HG02884 (cell line): ENCODE results near the gene SNX33.

Source experiments
- ATAC-seq: cut with Tn5 transposase; IDR thresholded peaks from one replicate; pipeline ENCODE4 v1.9.1; 2021; ENCODE audit warnings: mild to moderate bottlenecking, moderate library complexity; ENCODE audit not compliant: unreplicated experiment

The SNX33 gene

DNA sequence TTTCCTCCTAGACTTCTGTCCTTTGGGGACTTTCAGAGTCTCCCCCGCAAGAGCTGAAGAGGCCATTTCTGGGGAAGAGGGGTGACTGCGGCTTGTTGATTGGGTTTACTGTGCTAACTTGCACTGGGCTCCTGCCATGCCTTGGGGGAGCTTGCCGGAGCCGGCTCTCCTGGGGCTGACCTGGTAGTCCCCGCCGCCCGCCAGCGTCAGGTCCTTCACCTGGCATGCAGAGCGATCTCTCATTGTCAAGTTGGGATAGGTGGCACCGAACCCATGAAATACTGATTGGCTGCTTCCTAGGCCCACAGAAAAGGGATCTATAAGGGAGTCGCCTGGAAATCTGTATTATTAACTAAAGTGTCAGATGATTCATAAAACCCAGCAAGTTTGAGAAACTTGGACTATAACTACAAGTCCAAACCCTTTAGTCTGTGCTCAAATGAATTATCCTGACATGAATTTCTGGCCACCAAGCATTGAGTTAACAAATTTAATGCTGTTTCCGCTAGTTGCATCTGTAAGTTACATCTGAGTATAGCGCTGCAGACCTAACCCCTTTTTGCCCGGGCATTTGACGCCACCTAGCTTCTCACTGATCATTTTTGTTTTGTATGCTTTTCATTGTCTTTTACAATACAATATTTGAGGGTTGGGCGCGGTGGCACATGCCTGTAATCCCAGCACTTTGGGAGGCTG lies 7.1 kb upstream of the SNX33 start:
- ATAC-seq: peak; percentile 23

DNA sequence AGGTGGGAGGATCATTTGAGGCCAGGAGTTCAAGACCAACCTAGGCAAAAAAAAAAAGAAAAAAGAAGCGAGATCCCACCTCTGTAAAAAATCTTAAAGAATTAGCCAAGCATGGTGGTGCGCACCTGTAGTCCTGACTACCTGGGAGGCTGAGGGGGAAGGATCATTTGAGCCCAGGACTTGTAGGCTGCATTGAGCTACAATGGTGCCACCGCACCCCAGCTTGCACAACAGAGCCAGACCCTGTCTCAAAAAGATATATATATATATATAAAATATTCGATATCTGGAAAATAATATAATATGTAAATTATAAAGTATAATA lies 6.6 kb upstream of the SNX33 start:
- no peak for ATAC-seq

GRCh38 chr15:75641603-75642002 lies 6.1 kb upstream of the SNX33 start:
- ATAC-seq: no peak

DNA sequence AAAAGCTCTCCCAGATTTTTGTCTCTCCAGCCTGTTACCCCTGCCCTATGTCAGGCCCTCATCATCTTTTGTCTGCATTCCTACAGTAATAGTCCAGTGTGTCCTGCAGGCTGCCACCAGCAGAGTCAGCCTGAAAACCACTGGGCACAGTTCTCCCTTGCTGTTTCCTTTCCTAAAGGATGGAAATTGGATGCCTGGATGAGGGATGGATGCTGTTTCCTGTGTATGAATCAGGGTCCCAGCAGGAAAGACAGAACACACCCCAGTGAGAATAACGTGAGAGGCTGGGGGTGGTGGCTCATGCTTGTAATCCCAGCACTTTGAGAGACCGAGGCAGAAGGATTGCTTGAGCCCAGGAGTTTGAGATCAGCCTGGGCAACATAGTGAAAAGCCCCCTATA lies 3.3 kb upstream of the SNX33 start:
- ATAC-seq: no peak

GRCh38 chr15:75646112-75646943 lies 1.4 kb upstream of the SNX33 start:
- no peak for ATAC-seq

- no peak for ATAC-seq
Measured at GRCh38 chr15:75646944-75647364, 758 bp upstream of the SNX33 start.

GRCh38 chr15:75648156-75649000 lies 666 bp downstream of the SNX33 start:
- ATAC-seq: no peak

GRCh38 chr15:75649045-75649761 lies 1.5 kb downstream of the SNX33 start:
- ATAC-seq: no peak

GRCh38 chr15:75649848-75650247 lies 2.1 kb downstream of the SNX33 start:
- no peak for ATAC-seq

- ATAC-seq: no peak
Measured at GRCh38 chr15:75650908-75651809, 3.4 kb downstream of the SNX33 start.

DNA sequence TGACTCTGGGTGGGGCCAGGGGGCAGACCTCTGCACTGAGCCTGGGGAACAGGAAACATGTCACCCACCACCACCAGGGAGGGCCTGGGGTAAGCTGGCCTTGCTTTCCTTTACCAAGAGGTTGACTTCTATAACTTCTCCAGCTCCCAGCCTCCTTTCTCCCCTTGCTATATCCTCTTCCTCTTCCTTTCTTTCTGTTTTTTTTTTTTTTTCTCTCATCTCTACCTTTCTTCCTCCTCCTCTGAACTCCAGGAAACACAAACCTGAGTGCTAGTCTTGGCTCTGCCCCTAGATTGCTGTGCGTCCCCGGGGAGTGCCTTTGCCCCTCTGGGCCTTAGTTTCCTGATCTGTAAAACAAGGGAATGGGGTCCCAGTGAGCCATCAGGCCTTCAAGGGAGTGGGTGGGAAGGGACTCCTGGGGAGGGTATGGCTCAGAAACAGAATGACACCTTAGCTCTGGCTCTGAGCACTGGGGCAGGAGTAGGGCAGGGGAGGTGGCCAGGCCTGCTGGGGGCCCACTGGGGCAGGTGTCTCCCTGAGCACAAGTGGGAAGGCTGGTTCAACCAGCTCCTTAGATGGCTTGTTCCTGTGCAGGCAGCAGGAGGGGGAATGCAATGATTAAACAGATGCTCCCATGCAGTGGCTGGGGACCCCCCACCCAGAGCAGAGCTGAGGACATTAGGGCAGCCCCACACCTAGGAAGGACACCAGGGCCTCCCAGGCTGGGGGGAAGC lies 4.3 kb downstream of the SNX33 start:
- ATAC-seq: no peak

DNA sequence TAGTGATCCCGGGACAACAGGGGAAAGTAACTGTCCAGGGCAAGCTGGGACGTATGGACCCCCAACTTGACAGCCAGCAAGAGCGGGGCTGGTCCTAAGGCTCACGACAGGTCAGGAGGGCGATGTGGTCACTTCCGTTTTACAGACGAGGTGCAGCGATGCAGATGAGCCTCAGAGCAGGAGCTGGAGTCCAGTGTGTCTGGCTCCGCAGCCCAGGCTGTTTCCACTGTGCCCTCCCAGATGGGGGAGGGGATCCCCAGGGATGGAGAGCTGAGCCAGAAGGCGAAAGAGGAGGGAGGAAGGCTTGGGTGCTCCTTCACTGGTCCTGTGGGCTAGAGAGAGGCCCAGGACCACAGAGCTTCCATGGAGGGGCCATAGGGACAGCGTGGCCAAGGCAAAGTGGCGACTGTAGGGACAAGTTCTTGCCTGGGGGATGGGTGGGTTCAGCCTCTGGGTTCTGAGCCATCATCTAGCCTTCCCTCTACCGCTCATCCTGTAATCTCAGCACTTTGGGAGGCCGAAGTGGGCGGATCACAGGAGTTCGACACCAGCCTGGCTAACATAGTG lies 5.7 kb downstream of the SNX33 start:
- ATAC-seq: no peak

DNA sequence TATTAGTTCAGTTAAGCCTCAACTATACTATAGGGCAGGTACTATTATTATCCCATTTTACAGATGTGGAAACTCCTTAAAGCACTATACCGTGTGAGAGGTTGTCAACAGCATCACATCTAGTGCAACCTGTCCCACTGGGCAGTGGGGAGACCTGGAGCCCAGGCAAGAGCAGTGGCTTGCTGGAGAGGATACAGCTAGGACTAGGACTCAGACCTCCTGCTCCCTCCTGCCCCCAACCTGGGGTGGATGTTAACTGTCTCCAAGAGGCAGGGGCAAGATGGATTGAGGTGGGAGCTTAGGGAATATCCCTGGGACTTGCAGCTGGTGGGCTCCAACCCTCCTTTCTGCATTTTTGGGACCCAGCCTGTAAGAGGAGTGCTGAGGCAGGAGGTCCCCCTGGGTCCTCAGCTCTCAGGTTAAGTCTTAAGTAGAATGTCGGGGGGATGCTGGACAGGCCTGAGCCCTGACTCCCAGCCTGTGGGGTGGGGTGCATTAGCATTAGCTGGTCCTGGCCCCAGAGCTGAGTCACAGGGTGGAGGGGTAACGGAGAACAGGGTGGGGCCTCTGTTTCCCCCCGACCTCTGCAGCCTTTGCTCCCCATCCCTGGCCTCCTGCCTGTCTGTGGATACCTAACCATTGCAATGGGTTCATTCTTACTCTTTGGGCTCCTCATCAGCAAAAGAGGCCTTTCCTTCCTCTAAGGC lies 6.6 kb downstream of the SNX33 start:
- ATAC-seq: no peak

DNA sequence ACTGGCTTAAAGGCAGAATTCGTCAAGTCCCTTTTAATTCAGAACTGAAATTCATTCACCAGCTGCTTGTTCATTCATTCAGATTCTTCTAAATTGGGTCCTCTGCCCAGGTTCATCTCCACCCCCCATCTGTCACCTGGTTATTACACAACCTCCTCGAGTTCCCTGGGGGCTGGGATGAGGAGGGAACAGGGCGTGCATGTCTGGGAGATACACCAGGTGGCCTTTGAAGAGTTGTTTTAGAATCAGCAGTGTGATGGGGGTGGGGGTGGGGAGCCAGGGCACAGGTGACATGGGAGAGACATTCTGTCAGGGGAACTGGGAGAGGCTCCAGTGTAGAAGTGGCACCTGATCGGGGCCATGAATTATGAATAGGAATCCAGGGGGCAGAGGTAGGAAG lies 8.2 kb downstream of the SNX33 start:
- ATAC-seq: no peak

- ATAC-seq: no peak
Measured at GRCh38 chr15:75656331-75656730, 8.6 kb downstream of the SNX33 start.

- ATAC-seq: no peak
Measured at GRCh38 chr15:75656813-75657212, 9.1 kb downstream of the SNX33 start.

DNA sequence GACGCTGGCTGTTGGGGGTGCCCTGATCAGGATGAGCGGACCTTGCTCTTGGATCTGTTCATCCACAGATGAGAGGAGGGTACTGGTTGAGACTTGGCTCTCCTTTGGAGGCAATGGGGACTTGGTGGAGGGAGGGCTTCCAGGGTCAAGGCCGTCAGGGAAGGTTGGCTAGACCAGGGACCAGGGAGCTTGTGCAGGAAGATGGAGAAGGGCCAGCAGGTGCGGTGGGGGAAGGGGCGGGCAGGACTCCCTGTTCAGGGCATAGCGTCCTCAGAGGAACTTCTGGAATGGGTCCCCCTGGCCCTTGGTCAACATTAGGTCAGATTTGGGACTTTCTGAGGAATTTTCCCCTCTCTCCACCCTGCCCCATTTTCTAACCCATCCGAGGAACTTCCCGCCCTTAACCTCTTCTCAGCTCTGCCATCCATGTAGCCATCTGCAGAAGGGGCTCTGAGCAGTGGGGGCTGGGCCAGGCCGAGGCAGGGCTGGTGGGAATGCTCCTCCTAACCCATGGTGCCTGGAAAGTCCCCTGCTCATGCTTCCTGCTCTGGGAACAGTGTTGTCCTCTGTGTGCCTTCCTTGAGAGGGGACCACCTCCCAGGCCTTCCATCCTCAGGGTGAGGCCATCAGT lies 11.5 kb downstream of the SNX33 start:
- no peak for ATAC-seq
